ENCODE measurements around the gene ELN. TPM values are rescaled to one million over a fixed set of nuclear protein-coding genes. Genes with fewer than 3 reads are reported as not detected.
"Not testable (repeated sequence)": the region's sequence is repeated elsewhere in the genome, so short reads cannot be mapped to it uniquely, and the experiment has no call there.

ELN gene
- total RNA-seq, 2 donors from 2014 or later, result 354 to 999 TPM

- peak; percentile 97 for DNase-seq (ENCODE audit: low spot score)
- intact Hi-C loops (cut with DNase I), result no loop called here
Measured at GRCh38 chr7:74033372-74034311, 5.7 kb downstream of the ELN start.

GRCh38 chr7:74037609-74038008, 9.6 kb downstream of the ELN start:
- DNase-seq (ENCODE audit: low spot score), result peak; percentile 82
- intact Hi-C loops (cut with DNase I), result no loop called here

DNA sequence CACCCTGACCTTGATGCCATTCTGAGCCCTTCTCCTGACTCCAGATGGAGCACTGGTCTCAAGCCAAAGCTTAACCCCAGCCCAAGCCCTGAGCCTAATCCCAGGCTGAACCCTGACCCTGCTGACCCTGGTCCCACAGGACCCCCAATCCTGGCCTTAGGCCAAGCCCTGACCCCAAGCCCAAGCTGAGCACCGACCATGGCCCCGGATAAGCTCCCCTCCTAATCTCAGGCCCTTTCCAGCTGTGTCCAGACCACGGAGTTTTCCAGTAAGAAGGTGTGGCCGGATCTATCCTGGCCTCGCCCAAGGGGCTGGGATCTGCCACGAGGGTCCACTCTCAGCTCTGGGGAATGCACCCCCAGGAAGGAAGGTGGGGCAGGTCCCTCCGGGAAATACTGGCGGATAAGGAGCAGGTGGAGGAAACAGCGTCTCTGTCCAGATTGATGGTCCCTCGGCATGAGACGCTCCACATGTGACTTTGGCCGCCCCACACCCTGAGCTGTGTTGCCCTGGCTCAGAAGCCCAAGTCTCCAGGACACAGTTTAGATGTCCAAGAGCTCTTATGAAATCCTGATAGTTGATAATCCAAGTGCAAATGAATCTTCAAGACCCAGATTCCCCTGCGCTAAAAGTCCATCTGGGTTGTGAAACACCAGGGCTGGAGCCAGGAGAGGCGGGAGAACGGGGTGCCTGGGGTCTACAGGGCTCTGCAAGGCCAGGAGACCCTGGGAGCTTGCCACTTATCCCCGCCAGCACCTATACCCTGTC, 10.4 kb downstream of the ELN start:
- intact Hi-C loops (cut with DNase I), result no loop called here
- peak; percentile 88 for DNase-seq (ENCODE audit: low spot score)

DNA sequence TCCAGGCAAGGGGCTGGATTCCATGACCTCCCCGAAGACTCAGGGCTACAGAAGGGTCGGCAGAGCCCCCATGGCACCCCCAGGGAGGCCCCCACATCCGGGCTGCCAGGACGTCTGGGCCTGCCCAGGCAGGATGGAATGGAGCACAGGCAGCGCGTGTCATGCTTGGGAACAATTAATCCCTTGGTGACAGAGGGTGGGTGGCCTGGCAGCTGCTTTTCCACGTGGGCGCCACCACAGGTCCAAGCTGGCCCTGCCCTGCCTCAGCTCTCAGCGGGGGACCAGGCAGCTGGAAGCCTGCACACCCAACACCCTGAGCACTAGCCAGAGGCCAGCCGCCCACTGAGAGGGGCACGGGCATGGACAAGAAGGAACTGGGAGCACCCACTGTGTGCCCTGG, 11.4 kb downstream of the ELN start:
- intact Hi-C loops (cut with DNase I), result no loop called here
- DNase-seq (ENCODE audit: low spot score), result peak; percentile 75

GRCh38 chr7:74040101-74040790, 12.3 kb downstream of the ELN start:
- intact Hi-C loops (cut with DNase I), result loop anchor here in 1 of 2 donors (1.0 kb wide), 1 partner anchor 12 kb away; the partner anchor contains the start of gene ELN
- DNase-seq (ENCODE audit: low spot score), result peak; percentile 58

DNA sequence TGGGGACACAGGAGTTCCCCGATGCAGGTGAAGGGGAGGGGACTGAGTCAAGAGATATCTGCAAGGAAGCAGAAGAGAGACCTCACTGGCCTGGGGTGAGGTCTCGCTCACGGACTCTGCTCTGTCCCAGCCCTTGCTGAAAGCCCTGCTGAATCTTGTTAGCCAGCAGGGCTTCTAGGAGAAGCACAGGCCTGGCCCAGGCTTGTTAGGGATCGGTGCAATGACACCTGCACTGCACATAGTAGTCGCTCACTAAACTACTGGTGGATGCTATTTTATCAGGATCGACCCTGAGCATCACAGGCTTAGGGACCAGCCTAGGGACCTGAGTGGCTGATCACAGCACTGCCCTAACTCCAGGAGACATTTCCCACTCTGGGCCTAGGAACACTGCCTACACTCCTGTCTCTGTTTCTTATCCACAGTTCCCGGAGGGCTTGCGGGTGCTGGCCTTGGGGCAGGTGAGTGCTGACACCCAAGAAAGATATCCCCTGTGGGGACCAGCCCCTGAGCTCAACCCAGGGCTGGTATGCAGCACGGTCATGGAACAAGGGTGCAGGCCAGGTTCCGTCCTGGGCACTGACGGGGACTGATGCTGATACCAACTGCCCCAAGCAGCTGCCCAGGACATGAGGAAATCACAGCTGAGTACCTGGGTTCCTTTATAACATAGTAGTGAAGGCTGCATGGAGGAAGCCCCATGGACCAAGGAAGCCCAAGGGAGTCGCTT, 13.0 kb downstream of the ELN start:
- intact Hi-C loops (cut with DNase I), result loop anchor here in 1 of 2 donors (1.0 kb wide), 1 partner anchor 13 kb away; the partner anchor contains the start of gene ELN
- peak; percentile 77 for DNase-seq (ENCODE audit: low spot score)

GRCh38 chr7:74042746-74043522, 15.0 kb downstream of the ELN start:
- intact Hi-C loops (cut with DNase I), result no loop called here

DNA sequence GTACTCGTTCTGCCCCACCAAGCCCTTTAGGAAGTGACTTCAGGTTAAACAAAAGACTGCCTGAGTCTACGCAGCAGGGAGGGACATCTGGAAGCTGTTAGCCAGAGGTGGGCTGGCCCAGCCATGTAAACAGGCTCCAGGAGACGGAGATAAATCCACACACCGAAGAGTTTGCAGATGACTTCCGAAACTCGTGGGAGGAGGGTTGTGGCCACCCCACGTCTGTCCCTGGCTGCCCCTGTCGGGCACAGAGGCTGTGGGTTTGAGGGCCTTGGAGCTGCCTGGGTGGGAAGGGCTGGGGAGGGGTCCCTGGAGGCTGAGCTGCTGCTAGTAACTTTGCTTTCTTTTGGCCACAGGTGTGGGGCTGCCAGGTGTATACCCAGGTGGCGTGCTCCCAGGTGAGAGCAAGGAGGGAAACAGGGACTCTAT, 15.6 kb downstream of the ELN start:
- intact Hi-C loops (cut with DNase I), result no loop called here
- peak; percentile 79 for DNase-seq (ENCODE audit: low spot score)

More at GRCh38 chr7:74042746-74043522, 15.0 kb downstream of the ELN start:
- peak; percentile 73 for DNase-seq (ENCODE audit: low spot score)

DNA sequence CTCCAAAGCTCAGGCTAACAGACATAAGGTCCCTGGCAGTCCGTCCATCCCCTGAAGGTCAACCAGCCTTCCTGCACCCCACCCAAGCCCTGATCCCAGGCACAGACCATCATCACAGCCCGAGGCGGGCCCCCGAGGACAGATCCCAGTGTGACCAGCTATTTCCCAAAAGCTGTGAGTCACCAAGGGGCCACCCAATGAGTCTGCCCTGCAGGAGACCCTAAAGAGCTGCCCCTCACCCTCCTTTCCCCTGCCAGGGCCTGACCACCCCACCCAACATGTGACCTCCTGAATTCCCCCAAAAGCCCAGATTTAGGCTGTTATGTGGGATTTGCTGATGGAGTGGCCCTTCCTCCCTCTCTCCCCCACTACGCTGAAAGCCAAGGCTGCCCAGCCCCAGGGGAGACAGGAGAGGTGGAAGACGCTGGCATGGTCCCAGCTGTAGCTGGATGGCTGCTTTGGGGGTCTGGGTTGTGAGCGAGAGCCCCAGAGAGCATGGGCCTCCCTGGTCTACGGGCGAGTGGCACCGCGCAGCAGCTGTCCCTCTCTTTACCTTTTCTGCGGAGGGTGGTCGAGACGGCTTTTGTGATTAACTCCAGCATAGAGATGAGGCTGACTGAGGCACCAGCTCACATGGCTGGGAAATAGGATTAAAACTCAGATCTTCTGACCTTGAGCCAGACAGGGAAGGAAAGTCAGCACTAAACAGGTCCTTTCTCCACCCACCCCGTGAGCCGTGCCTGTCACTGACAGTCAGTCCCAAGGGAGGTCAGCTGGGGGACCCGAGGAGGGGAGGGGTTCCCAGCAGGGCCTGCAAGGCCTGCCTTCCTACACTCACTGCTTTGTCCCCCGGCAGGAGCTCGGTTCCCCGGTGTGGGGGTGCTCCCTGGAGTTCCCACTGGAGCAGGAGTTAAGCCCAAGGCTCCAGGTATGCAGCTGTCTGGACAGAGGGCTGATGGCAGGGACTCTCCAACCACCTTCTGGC, 16.7 kb downstream of the ELN start:
- peak; percentile 81 for DNase-seq (ENCODE audit: low spot score)
- intact Hi-C loops (cut with DNase I), result no loop called here

DNA sequence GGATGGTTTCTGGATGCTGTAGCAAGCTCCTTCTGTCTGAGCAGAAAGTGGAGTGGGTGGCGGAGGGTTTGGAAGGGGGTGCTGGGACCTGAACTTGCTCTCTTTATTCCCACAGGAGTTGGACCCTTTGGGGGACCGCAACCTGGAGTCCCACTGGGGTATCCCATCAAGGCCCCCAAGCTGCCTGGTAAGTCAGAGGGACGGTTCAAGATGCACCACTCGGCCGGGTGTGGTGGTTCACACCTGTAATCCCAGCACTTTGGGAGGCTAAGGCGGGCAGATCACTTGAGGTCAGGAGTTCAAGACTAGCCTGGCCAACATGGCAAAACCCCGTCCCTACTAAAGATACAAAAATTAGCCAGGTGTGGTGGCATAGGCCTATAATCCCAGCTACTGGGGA, 18.6 kb downstream of the ELN start:
- intact Hi-C loops (cut with DNase I), result not testable (repeated sequence)
- DNase-seq (ENCODE audit: low spot score), result peak; percentile 72

DNA sequence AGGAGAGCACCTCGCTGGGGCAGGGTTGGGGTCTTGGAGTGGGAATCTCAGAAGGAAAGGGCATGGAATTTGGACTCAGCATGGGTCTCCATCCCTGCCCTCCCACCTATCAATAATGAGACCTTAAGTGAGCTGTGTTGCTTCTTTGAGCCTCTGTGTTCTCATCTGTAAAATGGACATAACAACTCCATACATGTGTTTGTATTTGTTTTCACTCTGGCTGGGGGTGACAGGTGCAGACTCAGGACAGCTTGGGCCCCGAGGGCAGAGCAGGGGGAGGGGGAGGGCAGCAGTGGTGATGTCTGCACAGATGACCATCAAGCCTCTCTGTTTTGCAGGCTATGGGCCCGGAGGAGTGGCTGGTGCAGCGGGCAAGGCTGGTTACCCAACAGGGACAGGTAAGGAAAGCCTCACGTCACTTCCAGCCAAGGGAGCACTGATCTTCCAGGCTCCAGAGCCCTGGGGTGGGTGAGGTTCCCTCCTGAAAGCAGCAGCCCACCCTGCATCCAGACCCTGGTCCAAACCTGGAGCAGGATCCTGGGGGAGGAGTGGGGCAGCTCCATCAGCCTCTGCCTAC, 19.9 kb downstream of the ELN start:
- intact Hi-C loops (cut with DNase I), result no loop called here
- DNase-seq (ENCODE audit: low spot score), result peak; percentile 78

GRCh38 chr7:74048999-74049599, 21.1 kb downstream of the ELN start:
- DNase-seq (ENCODE audit: low spot score), result no peak
- intact Hi-C loops (cut with DNase I), result no loop called here

GRCh38 chr7:74049997-74050798, 22.2 kb downstream of the ELN start:
- DNase-seq (ENCODE audit: low spot score), result no peak
- intact Hi-C loops (cut with DNase I), result no loop called here

DNA sequence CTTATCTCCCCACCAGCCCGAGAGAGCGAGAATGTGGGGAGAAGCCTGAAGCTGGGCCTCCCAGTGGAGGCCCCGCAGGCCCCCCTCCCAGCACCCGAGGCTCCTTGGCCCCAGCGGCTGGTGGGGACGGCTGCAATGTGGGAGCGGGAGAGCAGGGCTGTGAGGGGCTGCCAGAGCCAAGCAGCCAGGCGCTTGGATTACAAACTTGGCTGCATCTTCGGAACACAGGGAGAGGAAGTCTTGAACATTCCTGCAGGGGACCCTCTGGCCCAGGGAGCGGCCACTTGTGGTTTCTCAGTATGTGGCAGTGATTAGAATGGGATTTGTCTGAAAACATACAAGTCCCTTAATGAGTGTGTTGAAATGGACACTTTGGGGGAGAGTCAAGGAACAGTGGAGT, 23.2 kb downstream of the ELN start:
- intact Hi-C loops (cut with DNase I), result no loop called here
- peak; percentile 69 for DNase-seq (ENCODE audit: low spot score)

DNA sequence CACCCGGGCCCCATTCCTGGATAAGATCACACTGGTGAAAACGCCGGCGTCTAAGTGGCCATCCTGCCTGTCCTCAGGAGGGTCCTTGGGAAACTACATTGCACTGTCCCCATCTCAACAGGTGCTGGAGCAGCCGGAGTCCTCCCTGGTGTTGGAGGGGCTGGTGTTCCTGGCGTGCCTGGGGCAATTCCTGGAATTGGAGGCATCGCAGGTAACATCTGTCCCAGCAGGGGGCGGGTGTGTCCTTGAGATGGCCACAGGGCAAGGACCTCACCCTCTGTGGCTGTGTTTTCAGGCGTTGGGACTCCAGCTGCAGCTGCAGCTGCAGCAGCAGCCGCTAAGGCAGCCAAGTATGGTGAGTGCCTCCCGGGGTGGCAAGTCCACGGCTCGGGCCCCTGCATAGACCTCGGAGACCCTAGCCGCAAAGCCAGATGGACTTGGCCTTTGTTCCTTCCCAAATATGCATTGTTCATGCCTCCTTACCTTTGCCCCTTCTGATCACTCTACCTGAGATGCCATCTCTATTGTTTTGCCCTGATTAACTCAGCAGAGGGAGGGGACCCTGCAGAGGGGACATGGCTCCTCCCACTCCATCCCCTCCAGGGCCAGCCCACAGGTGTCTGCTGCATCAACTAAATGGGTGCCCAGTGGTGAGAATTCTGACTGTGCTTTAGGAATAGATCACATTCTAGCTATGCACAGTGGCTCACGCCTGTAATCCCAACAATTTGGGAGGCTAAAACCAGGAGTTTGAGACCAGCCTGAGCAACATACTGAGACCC, 23.8 kb downstream of the ELN start:
- peak; percentile 80 for DNase-seq (ENCODE audit: low spot score)
- intact Hi-C loops (cut with DNase I), result no loop called here

Measured in posterior vena cava (tissue), 2 donors.